ENCODE measurements around the gene CCL14. TPM values are rescaled to one million over a fixed set of nuclear protein-coding genes. Genes with fewer than 3 reads are reported as not detected.

The CCL14 gene
- total RNA-seq, 2 donors from 2014 or later: 6.0 to 9.9 TPM

GRCh38 chr17:35972066-35972465 lies 14.5 kb downstream of the CCL14 start:
- Histone ChIP-seq H3K9me3 (no peaks in the 10 kb centered on the region), H3K4me3 (no peak overlapping the region), H3K36me3 (replicated peaks in 1 of 2; ENCODE audit: insufficient read depth in 1 of 2, low read depth in 2 of 2) (no peaks in the 10 kb centered on the region), H3K27ac (no peak overlapping the region), H3K4me1 (peaks cover 15% of the 10 kb centered on the region), H3K27me3 (no peaks in the 10 kb centered on the region)
- no peak for ATAC-seq
- DNase-seq: no peak
- no peak for TF ChIP-seq POLR2A (IDR thresholded peaks at IDR 0.05)
- no peak for TF ChIP-seq CTCF (IDR thresholded peaks at IDR 0.05)
- 57 to 73% methylated on average over 1 of the region's 1 CpG for WGBS, 2 donors
- intact Hi-C loops (cut with DNase I): loop anchor here (10.0 kb wide), 1 partner anchor 93 kb away; the partner anchor contains the start of gene CCL18

- peak; percentile 66 for ATAC-seq
Observed at GRCh38 chr17:35969558-35970380, 16.8 kb downstream of the CCL14 start.

GRCh38 chr17:35968520-35969054 lies 17.9 kb downstream of the CCL14 start:
- DNase-seq (no peak), ATAC-seq (no peak)
- TF ChIP-seq CTCF (IDR thresholded peaks at IDR 0.05) (no peak), POLR2A (IDR thresholded peaks at IDR 0.05) (no peak)
- intact Hi-C loops (cut with DNase I): loop anchor here (5.0 kb wide), 1 partner anchor 179 kb away; no protein-coding TSS in a partner anchor
- H3K36me3 ChIP-seq (replicated peaks in 1 of 2; ENCODE audit: insufficient read depth in 1 of 2, low read depth in 2 of 2): no peaks in the 10 kb centered on the region
- no peak overlapping the region for H3K27ac ChIP-seq
- WGBS, 2 donors: 49 to 52% methylated on average over 4 to 10 of the region's 10 CpGs
- peaks cover 10% of the 10 kb centered on the region for H3K4me1 ChIP-seq
- no peaks in the 10 kb centered on the region for H3K27me3 ChIP-seq
- H3K4me3 ChIP-seq: no peak overlapping the region
- no peaks in the 10 kb centered on the region for H3K9me3 ChIP-seq

More at GRCh38 chr17:35969558-35970380, 16.8 kb downstream of the CCL14 start:
- TF ChIP-seq CTCF (IDR thresholded peaks at IDR 0.05) (peak; percentile 77 to 92 (median 88)), POLR2A (IDR thresholded peaks at IDR 0.05) (no peak)
- no peak overlapping the region for H3K4me3 ChIP-seq
- H3K4me1 ChIP-seq: peaks cover 15% of the 10 kb centered on the region
- H3K27ac ChIP-seq: no peak overlapping the region
- H3K9me3 ChIP-seq: no peaks in the 10 kb centered on the region
- no peaks in the 10 kb centered on the region for H3K36me3 ChIP-seq (replicated peaks in 1 of 2; ENCODE audit: insufficient read depth in 1 of 2, low read depth in 2 of 2)
- intact Hi-C loops (cut with DNase I): loop anchor here (5.0 to 10.0 kb wide), 2 partner anchors 95 to 178 kb away; partner anchors contain the start of gene CCL18
- WGBS, 2 donors: 16 to 20% methylated on average over 8 of the region's 8 CpGs
- H3K27me3 ChIP-seq: no peaks in the 10 kb centered on the region
- peak; percentile 82 to 87 (median 86) for DNase-seq

- H3K9me3 ChIP-seq: no peaks in the 10 kb centered on the region
- intact Hi-C loops (cut with DNase I): loop anchor here (5.0 kb wide), 1 partner anchor 182 kb away; no protein-coding TSS in a partner anchor
- H3K4me1 ChIP-seq: no peaks in the 10 kb centered on the region
- ATAC-seq: no peak
- no peak overlapping the region for H3K27ac ChIP-seq
- 86 to 91% methylated on average over 7 of the region's 7 CpGs for WGBS, 2 donors
- H3K4me3 ChIP-seq: no peak overlapping the region
- TF ChIP-seq CTCF (IDR thresholded peaks at IDR 0.05): no peak
- TF ChIP-seq POLR2A (IDR thresholded peaks at IDR 0.05): no peak
- peaks cover 0 to 5% of the 10 kb centered on the region in 2 donors for H3K27me3 ChIP-seq
- no peaks in the 10 kb centered on the region for H3K36me3 ChIP-seq (replicated peaks in 1 of 2; ENCODE audit: insufficient read depth in 1 of 2, low read depth in 2 of 2)
- DNase-seq: no peak
Observed at GRCh38 chr17:35965272-35965671, 21.3 kb downstream of the CCL14 start.
